Stomach (tissue), 9 donors: Measurements from ENCODE around the gene RIMS3. TPM values are rescaled to one million over a fixed set of nuclear protein-coding genes. Genes with fewer than 3 reads are reported as not detected.
A peak's percentile ranks its signal among the peaks of the same experiment; 100 is the strongest.

Experiments
- DNase-seq, 2 donors: peaks; one replicate each; pipeline versions ENCODE4 v3.0.0 to v3.0.0-alpha.2; 2013 to 2019
- H3K27ac ChIP-seq, 5 donors: fragments of 200-600 bp in 4 of 5; sonication (generic) in 4 of 5; one replicate each; pipeline ENCODE4 v1.5.1; 2013 to 2019; ENCODE audit warnings: mild to moderate bottlenecking in 1 of 5, moderate library complexity in 1 of 5
- H3K27me3 ChIP-seq, 3 donors: fragments of 200-600 bp; sonication (generic); one replicate each; pipeline ENCODE4 v1.5.1; 2017 to 2019; ENCODE audit warnings: mixed run types in 1 of 3
- H3K36me3 ChIP-seq, 4 donors: fragments of 200-600 bp; sonication (generic); 1 replicate in 3 of 4; 2 replicates in 1 of 4; pipeline ENCODE4 v1.5.1; 2016 to 2019
- H3K4me1 ChIP-seq, 4 donors: fragments of 200-600 bp; sonication (generic); one replicate each; pipeline ENCODE4 v1.5.1; 2016 to 2019
- H3K4me3 ChIP-seq, 4 donors: fragments of 200-600 bp; sonication (generic) in 3 of 4; one replicate each; pipeline ENCODE4 v1.5.1; 2016 to 2019; ENCODE audit warnings: mild to moderate bottlenecking in 1 of 4
- H3K9me3 ChIP-seq, 4 donors: fragments of 200-600 bp; sonication (generic); one replicate each; pipeline ENCODE4 v1.5.1; 2016 to 2019
- EP300 ChIP-seq: sonication (generic); formaldehyde crosslinking; IDR thresholded peaks from one replicate; pipeline ENCODE4 v1.6.1; 2017; ENCODE audit warnings: antibody characterized with exemption
- POLR2A ChIP-seq, 4 donors: fragments of 450-650 bp; IDR thresholded peaks; one replicate each; pipeline ENCODE4 v1.6.1; 2016; ENCODE audit warnings: antibody characterized with exemption in 4 of 4, control low read depth in 2 of 4, mild to moderate bottlenecking in 1 of 4, moderate library complexity in 1 of 4
- POLR2AphosphoS5 ChIP-seq, 3 donors: sonication (generic); formaldehyde crosslinking; IDR thresholded peaks; one replicate each; pipeline ENCODE4 v1.6.1; 2016; ENCODE audit warnings: antibody characterized with exemption in 3 of 3
- whole genome bisulfite sequencing, 5 donors: extraction: QIAGEN DNeasy Blood & Tissue Kit in 3 of 5; methylation state at CpG; one replicate each; pipeline versions ENCODE4 v1.1.5 to v1.1.7; 2013 to 2018; 5-methylcytosine and 5-hydroxymethylcytosine counted together
- intact Hi-C: fragments of 100-400 bp; cut with DNase I; formaldehyde crosslinking; loops from one replicate; pipeline ENCODE4 v1.15.1; 2023; ENCODE audit warnings: low total_unique reads
- polyA plus RNA-seq, 3 donors: library from polyadenylated mRNA; stranded (reverse); fragments of 200-250 nt; gene quantifications; one replicate each; pipeline ENCODE4 v1.2.3, GENCODE V29; 2013
- total RNA-seq, 5 donors: library from RNA; depleted of rRNA; stranded (reverse); fragments of >200 nt; gene quantifications; one replicate each; pipeline versions ENCODE4 v1.1.0 to v1.2.3, GENCODE V29; 2014 to 2016
- TF ChIP-seq, protein P1 (sequence below), 7 experiments: fragments of 450-650 bp in 4 of 7; fragments of 200-600 bp in 3 of 7; sonication (generic) in 3 of 7; IDR thresholded peaks; one replicate each; pipeline ENCODE4 v1.5.1; 2016 to 2019; ENCODE audit warnings: antibody characterized with exemption in 7 of 7, control low read depth in 2 of 7, mild to moderate bottlenecking in 1 of 7
- donor health status: healthy with polysubstance abuse.
- donor health status: Bipolar disorder and iron deficiency.
- donor health status: healthy.

The RIMS3 gene
- total and polyA plus RNA-seq, 8 donors, result 0.45 to 4.7 (median 2.5) TPM

DNA sequence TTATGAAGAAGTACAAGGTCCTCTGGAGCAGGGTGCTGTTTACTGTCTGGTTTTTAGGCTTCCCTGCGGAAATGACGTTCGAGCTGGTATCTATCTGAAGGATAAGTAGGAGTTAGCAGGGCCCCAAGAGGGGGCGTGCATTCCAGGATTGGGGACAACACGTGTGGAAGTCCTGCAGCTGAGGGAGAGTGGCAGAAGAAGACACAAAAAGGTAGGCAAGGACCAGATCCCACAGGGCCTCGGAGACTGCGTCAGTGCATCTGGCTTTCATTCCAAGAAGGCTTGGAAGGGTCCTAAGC lies 5.9 kb downstream of the RIMS3 start:
- no peak overlapping the region for H3K27ac ChIP-seq
- DNase-seq, result no peak
- intact Hi-C loops, result no loop called here
- peaks cover 0 to 5% (median 0%) of the 10 kb centered on the region in 3 donors for H3K27me3 ChIP-seq
- no peak overlapping the region for H3K4me3 ChIP-seq
- no peaks in the 10 kb centered on the region for H3K9me3 ChIP-seq
- H3K36me3 ChIP-seq, result no peaks in the 10 kb centered on the region
- 62 to 76% (median 73%) methylated on average over 7 of the region's 7 CpGs for WGBS, 5 donors
- H3K4me1 ChIP-seq, result peaks cover 1 to 22% (median 11%) of the 10 kb centered on the region in 4 donors
- TF ChIP-seq, protein P1, sequence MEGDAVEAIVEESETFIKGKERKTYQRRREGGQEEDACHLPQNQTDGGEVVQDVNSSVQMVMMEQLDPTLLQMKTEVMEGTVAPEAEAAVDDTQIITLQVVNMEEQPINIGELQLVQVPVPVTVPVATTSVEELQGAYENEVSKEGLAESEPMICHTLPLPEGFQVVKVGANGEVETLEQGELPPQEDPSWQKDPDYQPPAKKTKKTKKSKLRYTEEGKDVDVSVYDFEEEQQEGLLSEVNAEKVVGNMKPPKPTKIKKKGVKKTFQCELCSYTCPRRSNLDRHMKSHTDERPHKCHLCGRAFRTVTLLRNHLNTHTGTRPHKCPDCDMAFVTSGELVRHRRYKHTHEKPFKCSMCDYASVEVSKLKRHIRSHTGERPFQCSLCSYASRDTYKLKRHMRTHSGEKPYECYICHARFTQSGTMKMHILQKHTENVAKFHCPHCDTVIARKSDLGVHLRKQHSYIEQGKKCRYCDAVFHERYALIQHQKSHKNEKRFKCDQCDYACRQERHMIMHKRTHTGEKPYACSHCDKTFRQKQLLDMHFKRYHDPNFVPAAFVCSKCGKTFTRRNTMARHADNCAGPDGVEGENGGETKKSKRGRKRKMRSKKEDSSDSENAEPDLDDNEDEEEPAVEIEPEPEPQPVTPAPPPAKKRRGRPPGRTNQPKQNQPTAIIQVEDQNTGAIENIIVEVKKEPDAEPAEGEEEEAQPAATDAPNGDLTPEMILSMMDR (IDR thresholded peaks at IDR 0.05), result no peak
- no peak for TF ChIP-seq POLR2AphosphoS5 (IDR thresholded peaks at IDR 0.05)
- no peak for TF ChIP-seq EP300
- TF ChIP-seq POLR2A (IDR thresholded peaks at IDR 0.05), result no peak

DNA sequence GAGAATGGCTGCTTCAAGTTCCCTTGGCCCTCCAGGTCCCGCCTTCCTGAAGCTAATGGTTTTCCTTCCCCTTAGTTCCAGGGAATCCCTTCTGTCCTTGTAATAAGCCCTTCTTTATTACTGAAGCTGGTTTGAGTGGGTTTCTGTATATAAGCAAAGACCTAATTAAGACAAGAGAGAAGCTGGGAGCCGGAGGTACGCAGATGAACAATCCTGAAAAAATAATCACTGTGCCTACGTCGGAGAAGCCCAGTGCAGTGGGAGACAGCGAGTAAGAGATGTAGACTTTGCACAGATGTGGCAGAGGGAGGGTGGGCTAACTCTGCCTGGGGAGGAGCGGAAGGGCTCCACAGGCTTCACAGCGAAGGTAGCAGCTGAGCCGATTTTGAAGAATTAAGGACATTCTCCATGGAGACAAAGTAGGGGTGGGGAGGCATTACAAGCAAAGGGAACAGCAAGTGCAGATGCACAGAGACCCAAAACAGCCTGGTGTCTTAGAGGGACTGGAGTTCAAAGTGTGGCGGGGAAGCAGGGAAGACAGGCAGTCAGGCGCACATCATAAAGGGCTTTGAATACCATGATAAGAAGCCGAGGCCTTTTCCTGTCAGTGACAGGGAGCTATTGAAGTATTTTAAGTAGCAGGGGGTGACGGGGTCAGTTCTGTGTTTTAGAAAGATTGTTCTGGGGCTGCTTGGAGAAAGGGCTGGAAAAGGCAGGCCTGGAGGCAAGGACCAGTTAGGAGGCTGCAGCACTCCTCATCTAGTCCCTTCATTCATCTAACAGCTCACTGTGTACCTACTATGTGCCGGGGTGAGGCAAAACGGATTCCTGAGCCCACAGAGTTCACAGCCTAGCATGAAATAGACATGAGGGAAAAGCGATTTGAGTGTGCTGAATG lies 6.5 kb downstream of the RIMS3 start:
- Histone ChIP-seq H3K36me3 (no peaks in the 10 kb centered on the region), H3K9me3 (no peaks in the 10 kb centered on the region), H3K4me3 (no peak overlapping the region), H3K27me3 (peaks cover 0 to 11% (median 5%) of the 10 kb centered on the region in 3 donors), H3K27ac (no peak overlapping the region), H3K4me1 (peaks cover 0 to 20% (median 10%) of the 10 kb centered on the region in 4 donors)
- intact Hi-C loops, result no loop called here
- TF ChIP-seq EP300, result no peak
- no peak for TF ChIP-seq POLR2AphosphoS5 (IDR thresholded peaks at IDR 0.05)
- WGBS, 5 donors, result 77 to 85% (median 79%) methylated on average over 16 of the region's 16 CpGs
- no peak for DNase-seq

DNA sequence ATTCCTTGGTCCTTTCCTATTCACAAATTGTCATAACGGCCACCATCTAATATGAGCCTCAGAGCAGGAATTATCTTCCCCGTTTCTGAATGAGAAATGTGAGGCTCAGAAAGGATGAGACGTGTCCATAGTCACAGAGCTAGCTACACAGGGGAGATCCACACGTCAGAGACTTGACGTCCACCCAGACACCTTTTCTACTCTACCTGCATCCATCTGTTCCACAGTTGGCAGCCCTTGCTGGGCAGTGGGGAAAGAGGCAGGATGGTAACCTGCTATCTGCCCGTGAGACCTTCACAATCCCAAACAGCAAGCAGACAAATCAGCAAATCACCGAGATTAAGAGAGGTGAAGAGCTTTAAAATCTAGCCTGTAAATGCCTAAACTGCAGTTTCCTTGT lies 8.4 kb downstream of the RIMS3 start:
- Histone ChIP-seq H3K4me1 (peaks cover 0 to 11% (median 6%) of the 10 kb centered on the region in 4 donors), H3K27ac (no peak overlapping the region), H3K27me3 (peaks cover 0 to 18% (median 7%) of the 10 kb centered on the region in 3 donors), H3K9me3 (no peaks in the 10 kb centered on the region), H3K36me3 (no peaks in the 10 kb centered on the region), H3K4me3 (no peak overlapping the region)
- WGBS, 5 donors, result 83 to 94% (median 90%) methylated on average over 7 of the region's 7 CpGs
- intact Hi-C loops, result no loop called here
- TF ChIP-seq EP300, result no peak
- no peak for DNase-seq

- peaks cover 0 to 22% (median 7%) of the 10 kb centered on the region in 3 donors for H3K27me3 ChIP-seq
- no peaks in the 10 kb centered on the region for H3K9me3 ChIP-seq
- H3K4me1 ChIP-seq, result peaks cover 0 to 23% (median 10%) of the 10 kb centered on the region in 4 donors
- H3K27ac ChIP-seq, result no peak overlapping the region
- no peak overlapping the region for H3K4me3 ChIP-seq
- no peak for TF ChIP-seq POLR2AphosphoS5 (IDR thresholded peaks at IDR 0.05)
- TF ChIP-seq EP300, result no peak
- TF ChIP-seq, protein P1 (IDR thresholded peaks at IDR 0.05), result no peak
- H3K36me3 ChIP-seq, result no peaks in the 10 kb centered on the region
- peak in 1 of 2 donors; percentile 60 for DNase-seq
- intact Hi-C loops, result no loop called here
- 23 to 41% (median 26%) methylated on average over 10 to 35 of the region's 35 CpGs for WGBS, 5 donors
These were observed 11.5 kb downstream of the RIMS3 start for GRCh38 chr1:40653851-40654537.

DNA sequence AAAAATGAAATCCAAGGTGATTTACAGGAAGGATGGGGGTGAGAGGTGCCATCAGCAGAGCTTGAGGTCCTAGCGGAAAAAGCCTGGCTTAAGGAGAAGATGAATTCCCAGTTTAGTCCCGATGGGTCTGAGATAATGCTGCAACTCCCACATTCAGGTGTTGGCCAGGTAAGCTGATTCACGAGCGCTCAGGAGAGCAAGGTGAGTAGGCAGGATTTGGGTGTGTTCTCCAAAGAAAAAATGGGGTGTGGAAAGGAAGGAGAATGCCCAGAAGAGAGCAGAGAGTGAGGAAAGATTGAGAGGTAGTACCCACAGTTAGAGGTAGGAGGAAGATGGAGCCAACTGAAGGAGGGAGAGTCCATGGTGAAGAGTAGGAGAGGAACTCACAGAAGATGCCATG lies 12.5 kb downstream of the RIMS3 start:
- Histone ChIP-seq H3K36me3 (no peaks in the 10 kb centered on the region), H3K27ac (no peak overlapping the region), H3K4me3 (no peak overlapping the region), H3K9me3 (no peaks in the 10 kb centered on the region), H3K4me1 (peaks cover 0 to 23% (median 10%) of the 10 kb centered on the region in 4 donors), H3K27me3 (peaks cover 0 to 23% (median 7%) of the 10 kb centered on the region in 3 donors)
- intact Hi-C loops, result no loop called here
- no peak for TF ChIP-seq EP300
- no peak for TF ChIP-seq POLR2AphosphoS5 (IDR thresholded peaks at IDR 0.05)
- TF ChIP-seq, protein P1 (IDR thresholded peaks at IDR 0.05), result no peak
- no peak for TF ChIP-seq POLR2A (IDR thresholded peaks at IDR 0.05)
- DNase-seq, result no peak
- WGBS, 5 donors, result 58 to 77% (median 64%) methylated on average over 4 of the region's 4 CpGs
